NCI-H2196 (cell line): ENCODE results near the gene TFF1.
"Not testable (repeated sequence)": the region's sequence is repeated elsewhere in the genome, so short reads cannot be mapped to it uniquely, and the experiment has no call there.

Source experiments
- DNase-seq: peaks from one replicate; lab custom pipeline; 2025; ENCODE audit not compliant: unreplicated experiment; lab: John Stamatoyannopoulos, UW

Gene TFF1

GRCh38 chr21:42366292-42367010, at the start of gene TFF1:
TSS of gene TFF1 (minus strand) at chr21:42366535. CDS start at chr21:42366495, 40 bp downstream.
- DNase-seq = no peak

GRCh38 chr21:42414928-42415769, 48.8 kb upstream of the TFF1 start:
- DNase-seq = no peak

- DNase-seq = no peak
These were observed 48.2 kb upstream of the TFF1 start for GRCh38 chr21:42414553-42414927.

- no peak for DNase-seq
These were observed 47.7 kb upstream of the TFF1 start for GRCh38 chr21:42414066-42414465.

- no peak for DNase-seq
These were observed 47.2 kb upstream of the TFF1 start for GRCh38 chr21:42413500-42413899.

- no peak for DNase-seq
These were observed 46.8 kb upstream of the TFF1 start for GRCh38 chr21:42413093-42413492.

- DNase-seq = no peak
These were observed 46.2 kb upstream of the TFF1 start for GRCh38 chr21:42412636-42412933.

GRCh38 chr21:42411891-42412635, 45.7 kb upstream of the TFF1 start:
- DNase-seq = no peak

- DNase-seq = no peak
These were observed 45.0 kb upstream of the TFF1 start for GRCh38 chr21:42411197-42411869.

GRCh38 chr21:42409366-42409765, 43.0 kb upstream of the TFF1 start:
- DNase-seq = no peak

GRCh38 chr21:42408718-42409117, 42.4 kb upstream of the TFF1 start:
- DNase-seq = not testable (repeated sequence)

- no peak for DNase-seq
These were observed 41.1 kb upstream of the TFF1 start for GRCh38 chr21:42407476-42407875.

- DNase-seq = no peak
These were observed 40.5 kb upstream of the TFF1 start for GRCh38 chr21:42406866-42407265.

- no peak for DNase-seq
These were observed 39.9 kb upstream of the TFF1 start for GRCh38 chr21:42406201-42406621.

GRCh38 chr21:42405064-42406013, 39.0 kb upstream of the TFF1 start:
- no peak for DNase-seq

- DNase-seq = no peak
These were observed 38.2 kb upstream of the TFF1 start for GRCh38 chr21:42404539-42404938.

GRCh38 chr21:42403611-42404231, 37.4 kb upstream of the TFF1 start, which contains the start of gene UBASH3A:
TSS of gene UBASH3A (plus strand) at chr21:42403902. CDS start at chr21:42403946, 44 bp downstream.
- DNase-seq = no peak

- no peak for DNase-seq
These were observed 35.5 kb upstream of the TFF1 start for GRCh38 chr21:42401820-42402251.

- DNase-seq = no peak
These were observed 34.8 kb upstream of the TFF1 start for GRCh38 chr21:42401154-42401553.

- no peak for DNase-seq
These were observed 34.2 kb upstream of the TFF1 start for GRCh38 chr21:42400525-42400924.
